ENCODE data around the gene CNTNAP2. TPM values are rescaled to one million over a fixed set of nuclear protein-coding genes. Genes with fewer than 3 reads are reported as not detected.
A peak's percentile ranks its signal among the peaks of the same experiment; 100 is the strongest.

Gene CNTNAP2
- total and polyA plus RNA-seq, 2 of the 4 experiments (the other 2 are of a cell fraction): not detected

- dilution Hi-C loops (cut with HindIII; ENCODE audit: low sequenced_read_pairs, unreplicated experiment): no loop called here
- CTCF ChIA-PET: no interaction called here
- no peak for DNase-seq
These were observed 1424.1 kb downstream of the CNTNAP2 start for GRCh38 chr7:147540743-147541142.

More at GRCh38 chr7:147540743-147541142, 1424.1 kb downstream of the CNTNAP2 start:
- no peak overlapping the region for H3K4me2 ChIP-seq (ENCODE audit: low read depth, low read length)
- no peak for TF ChIP-seq SMC3 (IDR thresholded peaks at IDR 0.05; ENCODE audit: low read depth, low read length)
- TF ChIP-seq RFX5 (IDR thresholded peaks at IDR 0.05; ENCODE audit: low read depth, low read length): no peak
- TF ChIP-seq USF2 (IDR thresholded peaks at IDR 0.05; ENCODE audit: low read depth, low read length): no peak
- no peak for TF ChIP-seq CEBPB (IDR thresholded peaks at IDR 0.05; ENCODE audit: low read depth, low read length)
- TF ChIP-seq RCOR1 (IDR thresholded peaks at IDR 0.05; ENCODE audit: insufficient replicate concordance, low read length): no peak
- no peak for TF ChIP-seq NFE2L2 (IDR thresholded peaks at IDR 0.05; ENCODE audit: low read depth, low read length)
- peak; percentile 71 for TF ChIP-seq MAFK (IDR thresholded peaks at IDR 0.05; ENCODE audit: low read depth, low read length)
- no peak for TF ChIP-seq MXI1 (IDR thresholded peaks at IDR 0.05; ENCODE audit: borderline replicate concordance, low read depth, low read length)
- intact Hi-C loops (cut with micrococcal nuclease) (no loop called here), in situ Hi-C loops (cut with MboI; ENCODE audit: low sequenced_read_pairs) (no loop called here)
- no peak overlapping the region for H3K9ac ChIP-seq (ENCODE audit: low read depth, low read length)
- H3K36me3 ChIP-seq (ENCODE audit: control insufficient read depth, insufficient read depth, low read length): no peaks in the 10 kb centered on the region
- no peak overlapping the region for H3K27ac ChIP-seq (ENCODE audit: insufficient read depth, low read length)
- no CpG with 5 or more reads among the region's 6 CpGs for WGBS, 2 experiments (ENCODE audit: extremely low coverage in 2 of 2, insufficient read length in 1 of 2)
- H3K56ac ChIP-seq (ENCODE audit: extremely low read depth, insufficient read depth, low read length): no peak overlapping the region
- H3K9me1 ChIP-seq (ENCODE audit: insufficient read depth, low read length): no peaks in the 10 kb centered on the region
- H2BK20ac ChIP-seq (ENCODE audit: low read depth, low read length): no peak overlapping the region
- H3K79me1 ChIP-seq (ENCODE audit: low read depth in 1 of 2, low read length in 2 of 2): no peaks in the 10 kb centered on the region
- H4K5ac ChIP-seq (ENCODE audit: low read depth, low read length): no peak overlapping the region
- no TSS peak for BruUV-seq (replicated peaks)
- no peak overlapping the region for H4K91ac ChIP-seq (ENCODE audit: insufficient read depth, low read depth, low read length)
- no peak overlapping the region for H3K18ac ChIP-seq (ENCODE audit: low read depth, low read length)
- H3K9me3 ChIP-seq (ENCODE audit: control insufficient read depth, insufficient read depth, low read length): 0 out of 2 replicates have a peak, but pooled peaks cover 2% of the 10 kb centered on the region
- no peak overlapping the region for H2BK15ac ChIP-seq (ENCODE audit: low read depth, low read length)
- no peaks in the 10 kb centered on the region for H3K4me1 ChIP-seq (ENCODE audit: control insufficient read depth, insufficient read depth, low read length)
- H2BK5ac ChIP-seq (ENCODE audit: low read depth, low read length, poor library complexity, severe bottlenecking): no peak overlapping the region
- H3K27me3 ChIP-seq (ENCODE audit: control insufficient read depth, insufficient read depth, low read length): no peaks in the 10 kb centered on the region
- H2AK5ac ChIP-seq (ENCODE audit: low read depth, low read length): no peak overlapping the region
- ATAC-seq (ENCODE audit: low read depth): no peak
- no peak overlapping the region for H4K8ac ChIP-seq (ENCODE audit: low read depth in 2 of 2, low read length in 2 of 2)
- no peaks in the 10 kb centered on the region for H4K20me1 ChIP-seq (ENCODE audit: insufficient read depth, low read length)
- H3K4me3 ChIP-seq (ENCODE audit: insufficient read depth, low read depth, low read length): no peak overlapping the region
- POLR2A ChIA-PET (ENCODE audit: unreplicated experiment): no interaction called here
- H2AK9ac ChIP-seq (replicated peaks; ENCODE audit: low read depth, low read length, poor library complexity): no peak overlapping the region
- no peak overlapping the region for H2BK120ac ChIP-seq (ENCODE audit: low read depth, low read length)
- H3K4ac ChIP-seq (ENCODE audit: low read depth, low read length): no peak overlapping the region
- H2AFZ ChIP-seq (replicated peaks; ENCODE audit: low read length, poor library complexity): no peak overlapping the region
- no peak overlapping the region for H3K23ac ChIP-seq (ENCODE audit: low read depth, low read length)
- no peak overlapping the region for H3K14ac ChIP-seq (replicated peaks; ENCODE audit: low read depth, low read length)
